ENCODE results near the gene IFFO2.

Gene IFFO2

DNA sequence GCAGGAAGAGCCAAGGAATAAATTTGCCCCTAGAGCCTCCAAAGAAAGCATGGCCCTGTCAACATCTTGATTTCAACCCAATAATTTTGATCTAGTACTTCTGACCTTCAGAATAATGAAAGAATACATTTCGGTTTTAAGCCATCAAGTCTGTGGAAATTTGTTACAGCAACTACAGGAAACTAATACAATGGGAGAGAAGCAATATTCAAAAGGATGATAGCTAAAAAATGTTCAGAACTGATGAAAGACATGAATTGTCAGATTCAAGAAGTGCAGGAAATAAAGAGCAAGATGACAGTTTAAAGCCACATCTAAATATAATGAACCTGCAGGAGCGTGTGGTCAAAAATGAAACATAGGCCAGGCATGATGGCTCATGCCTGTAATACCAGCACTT is 24.8 kb upstream of the IFFO2 start:
- no peak overlapping the region for H3K4me3 Mint-ChIP-seq

DNA sequence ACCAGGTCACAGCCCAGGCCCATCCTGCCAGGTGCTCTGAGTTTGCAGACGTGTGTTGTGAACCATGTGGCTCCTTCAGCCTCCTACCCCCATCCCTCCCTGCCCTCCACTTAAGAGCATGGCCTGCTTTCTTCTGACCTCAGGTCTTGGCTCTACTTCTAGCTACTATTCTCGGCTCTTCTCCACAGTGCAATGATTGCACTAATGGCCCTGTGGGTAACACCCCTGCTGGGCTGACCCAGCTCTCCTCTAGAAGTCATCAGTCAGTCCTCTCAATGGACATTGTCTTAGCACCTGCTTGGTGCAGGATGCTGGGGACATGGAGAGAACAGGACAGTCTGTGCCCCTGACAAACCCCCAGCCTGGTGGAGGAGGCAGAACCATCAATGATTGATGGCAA is 22.2 kb upstream of the IFFO2 start:
- Mint-ChIP-seq H3K27me3 (peaks cover 40 to 53% of the 10 kb centered on the region in 2 donors), H3K4me1 (peaks cover 4 to 6% of the 10 kb centered on the region in 2 donors), H3K27ac (no peak overlapping the region), H3K4me3 (no peak overlapping the region), H3K9me3 (peaks cover 15 to 18% of the 10 kb centered on the region in 2 donors), H3K36me3 (peaks cover 2 to 9% of the 10 kb centered on the region in 2 donors)
- ATAC-seq (replicated peaks): no peak
- no peak for DNase-seq

More for the DNA sequence above, 24.8 kb upstream of the IFFO2 start:
- Mint-ChIP-seq H3K27ac (no peak overlapping the region), H3K9me3 (peaks cover 15 to 18% of the 10 kb centered on the region in 2 donors), H3K36me3 (peaks cover 2 to 9% of the 10 kb centered on the region in 2 donors), H3K4me1 (no peaks in the 10 kb centered on the region), H3K27me3 (peaks cover 49 to 58% of the 10 kb centered on the region in 2 donors)
- DNase-seq (no peak), ATAC-seq (replicated peaks) (no peak)

DNA sequence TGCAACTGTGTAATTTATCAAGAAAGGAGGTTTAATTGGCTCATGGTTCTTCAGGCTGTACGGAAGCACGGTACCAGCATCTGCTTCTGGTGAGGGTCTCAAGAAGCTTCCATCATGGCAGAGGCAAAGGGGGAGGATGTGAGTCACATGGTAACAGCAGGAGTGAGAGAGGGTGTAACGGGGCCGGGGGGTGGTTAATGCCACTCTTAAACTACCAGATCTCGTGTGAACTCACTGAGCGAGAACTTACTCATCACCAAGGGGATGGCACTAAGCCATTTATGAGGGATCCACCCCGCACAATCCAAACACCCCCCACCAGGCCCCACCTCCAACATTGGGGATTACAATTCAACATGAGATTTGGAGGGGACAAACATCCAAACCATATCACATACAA is 21.0 kb upstream of the IFFO2 start:
- no peak overlapping the region for H3K27ac Mint-ChIP-seq
- peaks cover 2 to 9% of the 10 kb centered on the region in 2 donors for H3K36me3 Mint-ChIP-seq
- H3K27me3 Mint-ChIP-seq: peaks cover 39 to 56% of the 10 kb centered on the region in 2 donors
- peaks cover 15 to 18% of the 10 kb centered on the region in 2 donors for H3K9me3 Mint-ChIP-seq
- DNase-seq (no peak), ATAC-seq (replicated peaks) (no peak)
- peaks cover 5 to 6% of the 10 kb centered on the region in 2 donors for H3K4me1 Mint-ChIP-seq
- H3K4me3 Mint-ChIP-seq: no peak overlapping the region

DNA sequence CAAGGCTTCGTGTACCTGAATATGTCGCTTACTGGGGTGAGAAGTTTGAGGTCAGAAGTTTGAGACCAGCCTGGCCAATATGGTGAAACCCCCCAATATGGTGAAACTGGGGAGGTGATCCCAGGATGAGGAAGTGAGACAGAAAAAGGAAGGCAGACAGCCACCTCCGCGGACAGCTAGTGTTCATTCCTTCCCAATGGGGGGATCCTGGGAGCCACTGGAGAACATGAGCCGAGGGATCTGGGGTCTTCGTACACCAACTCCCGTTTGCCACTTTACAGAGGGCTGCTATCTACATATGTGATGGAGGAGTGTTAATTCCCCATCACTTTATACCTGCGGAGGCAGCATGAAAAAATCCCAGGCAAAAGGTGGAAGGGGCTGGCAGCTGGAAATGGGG is 19.6 kb upstream of the IFFO2 start:
- ATAC-seq (replicated peaks) (no peak), DNase-seq (no peak)
- no peak overlapping the region for H3K4me3 Mint-ChIP-seq
- peak overlapping the region; percentile 25 for H3K27ac Mint-ChIP-seq
- H3K9me3 Mint-ChIP-seq: peaks cover 11 to 15% of the 10 kb centered on the region in 2 donors
- peaks cover 2 to 9% of the 10 kb centered on the region in 2 donors for H3K36me3 Mint-ChIP-seq
- peaks cover 5 to 6% of the 10 kb centered on the region in 2 donors for H3K4me1 Mint-ChIP-seq
- H3K27me3 Mint-ChIP-seq: peaks cover 26 to 44% of the 10 kb centered on the region in 2 donors

DNA sequence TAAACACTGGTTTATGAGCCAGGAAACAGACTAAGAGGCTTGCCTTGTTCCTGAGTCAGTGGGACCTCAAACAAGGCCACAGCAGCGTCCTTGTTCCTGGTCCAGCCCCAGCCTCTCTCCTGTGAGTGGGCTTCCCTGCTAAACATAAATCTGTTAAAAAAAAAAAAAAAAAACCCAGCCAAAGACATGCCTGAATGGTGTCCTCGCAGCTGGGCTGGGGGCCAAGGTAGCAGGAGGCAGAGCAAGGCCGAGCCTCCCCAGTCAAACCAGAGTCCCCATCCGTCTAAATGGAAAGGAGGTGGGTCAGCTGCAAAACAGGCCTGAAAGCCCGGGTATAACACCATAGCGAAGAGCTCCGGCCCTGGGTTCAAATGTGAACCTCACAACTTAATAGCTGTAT is 18.1 kb upstream of the IFFO2 start:
- ATAC-seq (replicated peaks): no peak
- peaks cover 11 to 29% of the 10 kb centered on the region in 2 donors for H3K27me3 Mint-ChIP-seq

DNA sequence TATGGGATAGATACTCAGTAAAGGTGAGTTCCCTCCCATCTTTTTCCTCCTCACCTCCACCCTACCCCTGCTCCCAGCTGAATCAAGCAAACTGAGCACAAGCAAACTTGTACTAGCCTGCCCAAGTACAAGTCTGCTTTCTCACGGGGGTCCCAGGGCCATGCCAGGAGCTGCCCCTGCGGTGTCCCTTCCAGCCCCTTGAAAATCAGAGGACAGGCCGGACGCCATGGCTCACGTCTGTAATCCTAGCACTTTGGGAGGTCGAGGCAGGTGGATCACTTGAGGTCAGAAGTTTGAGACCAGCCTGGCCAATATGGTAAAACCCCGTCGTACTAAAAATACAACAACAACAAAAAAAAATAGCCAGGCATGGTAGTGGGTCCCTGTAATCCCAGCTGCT is 17.5 kb upstream of the IFFO2 start:
- ATAC-seq (replicated peaks): no peak
- no peak overlapping the region for H3K4me3 Mint-ChIP-seq
- peaks cover 5 to 25% of the 10 kb centered on the region in 2 donors for H3K27me3 Mint-ChIP-seq
- H3K27ac Mint-ChIP-seq: no peak overlapping the region
- H3K4me1 Mint-ChIP-seq: peaks cover 5 to 6% of the 10 kb centered on the region in 2 donors
- no peak for DNase-seq
- H3K9me3 Mint-ChIP-seq: no peaks in the 10 kb centered on the region
- no peaks in the 10 kb centered on the region for H3K36me3 Mint-ChIP-seq

More for the DNA sequence above, 18.1 kb upstream of the IFFO2 start:
- H3K27ac Mint-ChIP-seq: no peak overlapping the region
- H3K4me1 Mint-ChIP-seq: peaks cover 5 to 6% of the 10 kb centered on the region in 2 donors
- H3K9me3 Mint-ChIP-seq: peaks cover 0 to under 1% of the 10 kb centered on the region in 2 donors
- no peak overlapping the region for H3K4me3 Mint-ChIP-seq
- H3K36me3 Mint-ChIP-seq: peaks cover 0 to under 1% of the 10 kb centered on the region in 2 donors
- no peak for DNase-seq

DNA sequence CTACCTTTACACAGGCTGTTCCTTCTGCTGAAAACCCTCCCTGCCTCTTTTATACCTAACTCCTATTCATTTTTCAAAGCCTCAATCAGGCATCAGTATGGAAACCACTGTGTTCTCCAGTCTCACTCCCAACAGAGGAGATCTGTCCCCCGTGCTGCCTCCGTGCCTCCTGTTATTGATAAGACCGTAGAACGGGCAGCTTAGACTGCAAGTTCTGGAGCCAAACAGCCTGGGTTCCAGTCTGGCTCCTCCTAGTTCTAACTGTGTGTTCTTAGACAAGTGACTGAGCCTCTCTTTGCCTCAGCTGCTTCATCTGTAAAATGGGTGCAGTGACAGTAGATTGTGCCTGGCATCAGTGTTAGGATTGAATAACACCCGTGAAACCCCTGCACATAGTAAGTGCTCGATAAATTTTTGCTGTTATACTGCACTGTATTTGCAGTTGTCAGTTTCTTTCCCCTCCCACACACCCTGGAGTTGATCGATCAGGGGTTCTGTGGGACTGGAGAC is 17.0 kb upstream of the IFFO2 start:
- H3K4me1 Mint-ChIP-seq: peaks cover 5 to 6% of the 10 kb centered on the region in 2 donors
- DNase-seq (no peak), ATAC-seq (replicated peaks) (no peak)

DNA sequence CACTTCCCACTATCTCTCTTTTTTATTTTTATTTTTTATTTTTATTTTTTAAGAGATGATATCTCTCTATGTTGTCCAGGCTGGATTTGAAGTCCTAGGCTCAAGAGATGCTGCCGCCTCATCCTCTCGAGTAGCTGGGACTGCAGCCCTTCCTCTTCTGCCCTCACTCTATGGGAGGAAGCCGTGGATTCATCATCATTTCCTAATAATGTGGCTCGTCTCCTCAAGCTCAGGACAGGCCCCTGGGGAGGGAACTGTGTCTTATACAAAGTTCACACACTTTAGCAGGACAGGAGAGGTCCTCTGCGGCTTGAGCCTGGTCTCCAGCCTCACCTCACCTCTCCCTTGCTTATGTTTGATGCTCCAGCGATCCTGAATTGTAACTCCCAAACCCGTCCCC is 16.5 kb upstream of the IFFO2 start:
- Mint-ChIP-seq H3K27me3 (peaks cover 6 to 23% of the 10 kb centered on the region in 2 donors), H3K36me3 (no peaks in the 10 kb centered on the region), H3K9me3 (no peaks in the 10 kb centered on the region), H3K4me3 (no peak overlapping the region), H3K4me1 (peaks cover 5 to 6% of the 10 kb centered on the region in 2 donors), H3K27ac (no peak overlapping the region)
- DNase-seq (no peak), ATAC-seq (replicated peaks) (no peak)

More for the DNA sequence above, 17.0 kb upstream of the IFFO2 start:
- no peak overlapping the region for H3K4me3 Mint-ChIP-seq
- no peak overlapping the region for H3K27ac Mint-ChIP-seq
- peaks cover 3 to 24% of the 10 kb centered on the region in 2 donors for H3K27me3 Mint-ChIP-seq
- no peaks in the 10 kb centered on the region for H3K36me3 Mint-ChIP-seq
- no peaks in the 10 kb centered on the region for H3K9me3 Mint-ChIP-seq

DNA sequence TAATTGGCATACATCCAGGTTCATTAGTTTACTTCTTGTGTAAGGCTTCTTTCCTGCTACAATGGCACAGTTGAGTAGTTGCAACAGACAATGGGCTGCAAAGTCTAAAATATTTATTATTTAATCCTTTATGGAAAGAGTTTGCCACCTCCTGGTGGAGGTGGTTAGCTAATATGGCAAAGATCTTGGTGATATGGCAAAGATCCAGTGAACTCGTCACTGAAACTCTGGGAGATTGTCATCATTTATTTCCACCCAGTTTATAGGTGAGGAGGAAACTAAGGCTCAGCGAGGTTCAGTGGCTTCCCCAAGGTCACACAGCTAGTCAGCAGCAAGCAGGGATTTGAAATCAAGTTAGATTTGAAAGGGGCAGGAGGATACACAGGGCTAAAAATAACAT is 16.1 kb upstream of the IFFO2 start:
- no peak for DNase-seq
- peak in 1 of 2 donors; percentile 23 for ATAC-seq (replicated peaks)
- Mint-ChIP-seq H3K27ac (no peak overlapping the region), H3K27me3 (peaks cover 6 to 21% of the 10 kb centered on the region in 2 donors), H3K9me3 (no peaks in the 10 kb centered on the region), H3K4me1 (peaks cover 5 to 6% of the 10 kb centered on the region in 2 donors), H3K4me3 (no peak overlapping the region), H3K36me3 (no peaks in the 10 kb centered on the region)

DNA sequence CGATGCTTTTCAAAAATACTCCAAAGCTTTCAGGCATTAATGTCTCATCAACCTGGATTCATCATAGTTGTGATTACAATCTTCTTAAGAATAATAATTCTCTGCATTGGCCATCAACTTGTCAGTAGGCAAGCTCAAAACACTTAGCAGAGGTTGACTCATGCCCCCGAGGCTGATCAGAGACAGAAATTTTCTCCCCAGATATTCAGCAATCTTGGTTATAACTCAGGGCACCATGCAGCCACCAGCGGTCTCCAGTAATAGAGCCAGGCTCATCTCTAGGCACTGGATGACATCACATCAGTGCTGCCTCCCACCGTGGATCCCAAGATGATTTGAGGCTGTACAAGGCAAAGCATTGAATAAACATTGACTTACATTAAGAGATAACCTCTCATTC is 14.3 kb upstream of the IFFO2 start:
- Mint-ChIP-seq H3K36me3 (no peaks in the 10 kb centered on the region), H3K9me3 (no peaks in the 10 kb centered on the region), H3K27me3 (peaks cover 6 to 15% of the 10 kb centered on the region in 2 donors), H3K4me3 (no peak overlapping the region), H3K27ac (no peak overlapping the region), H3K4me1 (peaks cover 5 to 6% of the 10 kb centered on the region in 2 donors)
- ATAC-seq (replicated peaks): no peak
- no peak for DNase-seq

DNA sequence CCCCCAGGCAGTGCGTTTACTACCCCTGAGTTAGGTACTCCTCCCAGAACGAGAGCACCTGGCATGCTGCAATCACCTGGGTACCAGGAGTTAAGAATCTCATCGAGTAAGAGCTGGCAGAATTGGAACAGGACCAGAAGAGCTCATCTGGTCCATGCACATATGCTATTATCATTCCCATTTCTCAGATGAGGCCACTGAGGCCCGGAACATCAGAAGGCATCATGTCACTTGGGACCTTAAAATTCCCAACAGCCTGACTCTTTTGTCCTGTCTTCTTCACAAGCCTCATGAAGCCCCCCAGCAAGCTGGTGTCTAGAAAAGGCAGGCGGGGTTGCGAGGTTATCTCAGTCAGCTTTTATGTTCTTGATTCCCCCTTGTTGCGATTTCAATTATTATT is 13.9 kb upstream of the IFFO2 start:
- no peaks in the 10 kb centered on the region for H3K9me3 Mint-ChIP-seq
- H3K36me3 Mint-ChIP-seq: no peaks in the 10 kb centered on the region
- ATAC-seq (replicated peaks): no peak

DNA sequence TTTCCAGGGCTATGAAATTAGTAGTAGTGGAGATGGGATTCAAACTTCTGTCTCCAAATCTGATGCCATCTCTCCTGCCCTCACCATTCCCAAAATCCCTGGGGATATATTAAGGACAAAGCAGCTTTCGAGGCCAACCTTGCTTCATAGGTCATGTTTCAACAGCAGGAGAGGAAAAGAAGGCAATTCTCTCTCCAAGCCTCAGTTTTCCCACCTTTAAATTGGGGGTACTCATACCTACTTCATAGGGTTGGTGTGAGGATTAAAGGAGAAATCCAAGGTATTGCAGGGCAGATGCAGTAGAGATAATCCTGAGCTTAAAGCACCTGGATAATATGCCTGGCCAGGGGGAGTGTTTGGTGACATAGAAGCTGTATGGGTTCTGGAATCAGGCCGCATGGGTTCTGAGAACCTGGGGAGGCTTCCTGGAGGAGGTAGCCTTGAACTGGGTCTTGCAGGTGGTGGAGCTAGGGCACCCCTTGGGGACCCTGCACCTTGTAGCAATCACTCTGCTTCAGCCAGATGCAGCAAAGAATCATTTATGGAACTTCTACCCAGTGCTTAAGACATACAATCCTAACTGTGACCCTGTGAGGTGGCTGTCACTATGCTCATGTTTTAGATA is 10.7 kb upstream of the IFFO2 start:
- ATAC-seq (replicated peaks) (no peak), DNase-seq (no peak)
- Mint-ChIP-seq H3K4me1 (peaks cover 10% of the 10 kb centered on the region in 2 donors), H3K27me3 (peaks cover 12 to 19% of the 10 kb centered on the region in 2 donors), H3K27ac (no peak overlapping the region), H3K9me3 (no peaks in the 10 kb centered on the region), H3K4me3 (no peak overlapping the region), H3K36me3 (no peaks in the 10 kb centered on the region)

More for the DNA sequence above, 13.9 kb upstream of the IFFO2 start:
- DNase-seq: no peak
- H3K4me1 Mint-ChIP-seq: peaks cover 8% of the 10 kb centered on the region in 2 donors
- H3K4me3 Mint-ChIP-seq: no peak overlapping the region
- no peak overlapping the region for H3K27ac Mint-ChIP-seq
- H3K27me3 Mint-ChIP-seq: peaks cover 7 to 17% of the 10 kb centered on the region in 2 donors

DNA sequence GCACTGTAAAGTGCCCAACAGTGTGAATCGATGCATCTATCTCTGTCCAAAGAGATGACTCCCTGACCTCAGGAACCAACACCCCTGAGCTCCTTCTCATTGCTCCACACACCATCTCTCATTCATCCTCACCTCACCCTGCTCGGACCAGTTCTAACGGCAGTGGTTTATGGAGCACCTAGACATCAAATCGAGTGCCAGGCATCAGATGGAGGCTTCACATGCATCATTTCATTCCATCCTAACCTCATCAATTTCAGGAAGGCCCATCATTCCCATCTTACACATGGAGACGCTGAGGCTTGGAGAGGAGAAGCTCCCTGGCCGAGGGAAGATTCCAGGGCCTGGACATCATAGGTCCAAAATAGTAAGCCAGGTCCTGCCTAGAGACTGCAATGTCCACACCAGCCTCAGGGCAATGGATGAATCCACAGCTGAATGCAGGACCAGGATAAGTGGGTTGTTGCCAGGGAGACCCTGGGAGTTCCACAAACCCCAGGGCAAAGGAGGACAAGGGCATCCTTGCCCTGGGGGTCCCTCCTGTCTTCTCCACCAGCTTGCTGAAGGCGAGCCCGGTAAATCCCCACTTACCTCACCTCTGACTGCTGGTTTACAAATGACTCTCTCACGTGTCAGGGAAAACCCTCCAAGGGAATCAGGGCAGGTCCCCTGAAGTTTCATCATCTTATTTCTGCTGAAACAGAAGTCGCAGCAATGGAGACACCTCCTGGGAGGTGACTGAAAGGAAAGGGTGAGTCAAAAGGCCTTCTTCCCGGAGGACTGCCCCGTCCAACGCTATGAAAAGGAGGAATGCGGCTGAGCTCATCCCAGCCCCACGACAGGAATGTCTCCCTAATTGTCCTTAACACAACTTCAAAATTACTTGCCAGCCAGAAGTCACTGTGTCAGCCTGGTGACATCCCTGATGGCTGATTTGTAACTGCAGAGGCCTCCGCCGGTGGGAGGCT is 9.0 kb upstream of the IFFO2 start:
- H3K27ac Mint-ChIP-seq: peak overlapping the region; percentile 9
- H3K4me3 Mint-ChIP-seq: no peak overlapping the region
- H3K36me3 Mint-ChIP-seq: no peaks in the 10 kb centered on the region
- H3K9me3 Mint-ChIP-seq: no peaks in the 10 kb centered on the region
- DNase-seq: peak; percentile 38
- ATAC-seq (replicated peaks): peak; percentile 71 to 93
- H3K27me3 Mint-ChIP-seq: peaks cover 13 to 21% of the 10 kb centered on the region in 2 donors
- peaks cover 10% of the 10 kb centered on the region in 2 donors for H3K4me1 Mint-ChIP-seq

DNA sequence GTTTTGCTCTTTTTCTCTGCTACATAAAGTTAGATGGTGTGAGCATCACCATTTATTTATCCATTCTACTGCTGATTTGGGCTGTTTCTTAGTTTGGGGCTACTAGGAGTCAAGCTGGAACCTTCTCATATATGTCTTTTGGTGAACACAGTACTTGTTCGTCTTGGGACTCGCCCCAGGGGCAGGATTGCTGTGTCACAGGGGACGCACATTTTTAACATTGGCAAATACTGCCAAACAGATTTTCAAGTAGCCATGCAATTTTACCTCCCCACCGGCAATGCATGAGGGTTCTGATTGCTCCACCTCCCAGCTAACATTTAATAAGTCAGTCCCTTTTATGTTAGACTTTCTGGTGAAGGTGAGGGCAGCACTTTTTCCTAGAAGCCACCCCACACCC is 7.5 kb upstream of the IFFO2 start:
- peaks cover 16 to 24% of the 10 kb centered on the region in 2 donors for H3K27me3 Mint-ChIP-seq
- H3K4me3 Mint-ChIP-seq: no peak overlapping the region
- peaks cover 10 to 12% of the 10 kb centered on the region in 2 donors for H3K4me1 Mint-ChIP-seq
- ATAC-seq (replicated peaks) (no peak), DNase-seq (no peak)
- no peaks in the 10 kb centered on the region for H3K9me3 Mint-ChIP-seq
- H3K36me3 Mint-ChIP-seq: no peaks in the 10 kb centered on the region
- no peak overlapping the region for H3K27ac Mint-ChIP-seq
